22Rv1 (cell line): Measurements from ENCODE around the gene HS1BP3.

Experiments used
- ZFX ChIP-seq: fragments of 450-650 bp; IDR thresholded peaks from 2 replicates; pipeline ENCODE4 v1.6.1; 2017; ENCODE audit warnings: antibody characterized with exemption, borderline replicate concordance
- TF ChIP-seq, protein P1 (sequence below): fragments of 450-650 bp; IDR thresholded peaks from 2 replicates; pipeline ENCODE4 v1.5.1; 2017; ENCODE audit warnings: mild to moderate bottlenecking

DNA sequence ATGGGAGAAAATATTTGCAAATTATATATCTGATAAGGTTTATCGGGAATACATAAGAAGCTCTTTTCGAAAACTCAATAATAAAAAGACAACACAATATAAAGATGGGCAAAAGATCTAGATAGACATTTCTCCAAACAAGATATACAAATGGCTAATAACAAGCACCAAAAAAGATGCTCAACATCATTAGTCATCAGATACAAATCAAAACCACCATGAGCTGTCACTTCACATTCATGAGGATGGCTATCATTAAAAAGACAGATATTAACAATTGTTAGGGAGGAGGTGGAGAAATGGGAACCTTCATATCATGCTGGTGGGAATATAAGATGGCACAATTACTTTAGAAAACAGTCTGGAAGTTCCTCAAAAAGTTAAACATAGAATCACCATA, 48.1 kb downstream of the HS1BP3 start:
- TF ChIP-seq, protein P1, sequence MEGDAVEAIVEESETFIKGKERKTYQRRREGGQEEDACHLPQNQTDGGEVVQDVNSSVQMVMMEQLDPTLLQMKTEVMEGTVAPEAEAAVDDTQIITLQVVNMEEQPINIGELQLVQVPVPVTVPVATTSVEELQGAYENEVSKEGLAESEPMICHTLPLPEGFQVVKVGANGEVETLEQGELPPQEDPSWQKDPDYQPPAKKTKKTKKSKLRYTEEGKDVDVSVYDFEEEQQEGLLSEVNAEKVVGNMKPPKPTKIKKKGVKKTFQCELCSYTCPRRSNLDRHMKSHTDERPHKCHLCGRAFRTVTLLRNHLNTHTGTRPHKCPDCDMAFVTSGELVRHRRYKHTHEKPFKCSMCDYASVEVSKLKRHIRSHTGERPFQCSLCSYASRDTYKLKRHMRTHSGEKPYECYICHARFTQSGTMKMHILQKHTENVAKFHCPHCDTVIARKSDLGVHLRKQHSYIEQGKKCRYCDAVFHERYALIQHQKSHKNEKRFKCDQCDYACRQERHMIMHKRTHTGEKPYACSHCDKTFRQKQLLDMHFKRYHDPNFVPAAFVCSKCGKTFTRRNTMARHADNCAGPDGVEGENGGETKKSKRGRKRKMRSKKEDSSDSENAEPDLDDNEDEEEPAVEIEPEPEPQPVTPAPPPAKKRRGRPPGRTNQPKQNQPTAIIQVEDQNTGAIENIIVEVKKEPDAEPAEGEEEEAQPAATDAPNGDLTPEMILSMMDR, result no peak
- TF ChIP-seq ZFX, result no peak
